GM19395 (cell line): ENCODE data around the gene CCDC15.
"Not testable (repeated sequence)": the region's sequence is repeated elsewhere in the genome, so short reads cannot be mapped to it uniquely, and the experiment has no call there.

ENCODE experiments used
- ATAC-seq: cut with Tn5 transposase; IDR thresholded peaks from one replicate; pipeline ENCODE4 v1.9.1; 2021; ENCODE audit warnings: mild to moderate bottlenecking, moderate library complexity; ENCODE audit not compliant: unreplicated experiment

The CCDC15 gene

GRCh38 chr11:125079878-125080530, 126.0 kb downstream of the CCDC15 start:
- ATAC-seq: no peak

GRCh38 chr11:125080531-125080911, 126.5 kb downstream of the CCDC15 start:
- no peak for ATAC-seq

DNA sequence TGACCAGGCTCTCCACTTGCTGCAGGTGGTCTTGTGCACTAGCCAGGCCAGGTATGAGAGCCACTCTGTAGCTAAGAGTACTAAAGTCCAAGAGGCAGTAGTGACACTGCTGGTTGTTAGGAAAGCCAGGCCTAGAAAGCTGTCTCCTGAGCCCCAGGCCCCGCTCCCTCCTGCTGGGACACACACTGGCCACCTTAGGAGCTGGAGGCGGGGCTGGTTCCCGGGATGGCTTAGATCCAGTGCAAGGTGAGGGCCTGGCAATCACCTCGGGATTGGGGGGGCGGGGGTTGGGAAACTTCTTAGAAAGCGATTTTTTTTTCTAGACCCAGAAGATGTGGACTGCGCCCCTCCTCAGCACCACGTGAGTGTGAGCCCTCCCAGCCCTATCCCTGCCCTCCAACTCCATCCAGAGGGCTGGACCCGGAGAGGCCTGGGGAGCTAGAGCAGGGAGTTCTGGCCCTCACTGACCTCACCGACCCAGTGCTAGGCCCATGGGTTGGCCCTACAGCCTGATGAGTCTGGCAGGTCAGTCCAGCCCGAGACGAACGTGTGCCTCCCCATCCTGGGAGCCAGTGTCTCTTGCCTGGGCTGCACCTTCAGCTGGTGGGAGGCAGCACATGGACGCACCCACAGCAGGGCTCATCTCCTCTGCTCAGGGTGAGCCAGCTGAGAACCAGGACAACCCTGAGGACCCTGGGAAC, 127.2 kb downstream of the CCDC15 start:
- no peak for ATAC-seq

- ATAC-seq: no peak
Observed at GRCh38 chr11:125082040-125082439, 128.0 kb downstream of the CCDC15 start.

- no peak for ATAC-seq
Observed at GRCh38 chr11:125082611-125083311, 128.8 kb downstream of the CCDC15 start.

- no peak for ATAC-seq
Observed at GRCh38 chr11:125083312-125084056, 129.5 kb downstream of the CCDC15 start.

- ATAC-seq: no peak
Observed at GRCh38 chr11:125084057-125084416, 130.0 kb downstream of the CCDC15 start.

DNA sequence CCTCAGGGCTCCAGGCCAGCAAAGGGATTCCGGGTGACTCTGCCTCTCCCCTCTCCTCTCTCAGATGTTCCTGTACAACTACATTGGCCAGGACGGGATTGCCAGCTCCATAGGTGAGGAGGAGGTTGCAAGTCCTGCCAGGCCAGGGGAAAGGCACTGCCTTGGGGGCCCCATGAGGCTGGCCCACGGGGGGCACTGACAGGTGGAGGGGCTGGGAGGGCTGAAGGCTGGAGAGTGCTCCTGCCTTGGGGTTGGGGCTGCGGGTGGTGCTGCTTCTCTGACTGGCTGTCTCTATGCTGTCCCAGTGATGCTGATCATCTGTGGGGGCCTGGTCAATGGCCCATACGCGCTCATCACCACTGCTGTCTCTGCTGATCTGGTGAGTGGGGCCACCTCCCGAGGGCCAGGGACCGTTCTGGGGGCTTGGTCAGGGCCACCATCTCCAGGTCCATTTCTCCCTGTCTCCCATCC, 130.8 kb downstream of the CCDC15 start:
- no peak for ATAC-seq

DNA sequence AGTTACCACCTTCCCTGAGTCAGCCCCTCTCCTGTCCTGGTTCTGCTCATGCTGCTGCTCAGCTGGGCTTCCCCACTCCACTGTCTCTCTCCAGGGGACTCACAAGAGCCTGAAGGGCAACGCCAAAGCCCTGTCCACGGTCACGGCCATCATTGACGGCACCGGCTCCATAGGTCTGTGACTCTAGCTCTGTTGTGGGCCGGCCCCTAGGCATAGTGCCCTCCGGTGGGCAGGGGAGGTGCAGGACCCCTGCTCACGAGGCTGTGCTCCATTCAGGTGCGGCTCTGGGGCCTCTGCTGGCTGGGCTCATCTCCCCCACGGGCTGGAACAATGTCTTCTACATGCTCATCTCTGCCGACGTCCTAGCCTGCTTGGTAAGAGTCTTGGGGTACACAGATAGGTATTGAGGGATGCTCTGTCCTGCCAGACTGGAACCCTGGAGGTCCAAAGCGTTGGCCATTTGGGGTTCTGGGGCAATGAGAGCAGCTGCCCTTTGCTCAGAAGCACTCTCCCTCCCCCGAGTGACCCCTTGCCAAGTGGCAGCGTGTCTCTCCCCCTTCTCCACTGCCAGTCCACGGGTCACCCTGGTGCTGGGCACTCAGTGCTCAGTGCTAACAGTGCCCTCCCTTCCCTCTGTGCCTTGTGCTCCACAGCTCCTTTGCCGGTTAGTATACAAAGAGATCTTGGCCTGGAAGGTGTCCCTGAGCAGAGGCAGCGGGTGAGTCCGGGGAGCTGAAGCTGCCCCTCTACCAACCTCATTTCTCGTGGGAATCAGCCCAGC, 131.5 kb downstream of the CCDC15 start:
- no peak for ATAC-seq

- ATAC-seq: no peak
Observed at GRCh38 chr11:125086633-125087296, 132.8 kb downstream of the CCDC15 start.

DNA sequence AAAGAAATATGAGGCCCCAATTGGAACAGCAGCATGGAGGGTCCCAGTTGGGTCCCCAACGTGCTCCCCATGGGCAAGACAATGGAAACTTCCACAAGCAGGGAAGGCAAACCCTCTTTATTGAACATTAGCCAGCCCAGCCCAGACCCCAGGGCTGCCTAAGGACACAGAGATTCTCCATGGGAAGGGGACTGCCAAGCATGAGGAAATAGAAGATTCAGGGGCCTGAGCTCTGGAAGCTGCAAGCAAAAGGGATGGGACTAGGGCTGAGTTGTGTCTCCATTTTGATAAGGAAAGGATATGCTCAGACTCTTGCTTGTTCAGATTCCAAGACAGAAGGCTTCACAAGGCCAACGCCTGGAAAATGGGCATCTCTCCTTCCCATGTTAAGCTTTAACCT, 134.1 kb downstream of the CCDC15 start:
- no peak for ATAC-seq

DNA sequence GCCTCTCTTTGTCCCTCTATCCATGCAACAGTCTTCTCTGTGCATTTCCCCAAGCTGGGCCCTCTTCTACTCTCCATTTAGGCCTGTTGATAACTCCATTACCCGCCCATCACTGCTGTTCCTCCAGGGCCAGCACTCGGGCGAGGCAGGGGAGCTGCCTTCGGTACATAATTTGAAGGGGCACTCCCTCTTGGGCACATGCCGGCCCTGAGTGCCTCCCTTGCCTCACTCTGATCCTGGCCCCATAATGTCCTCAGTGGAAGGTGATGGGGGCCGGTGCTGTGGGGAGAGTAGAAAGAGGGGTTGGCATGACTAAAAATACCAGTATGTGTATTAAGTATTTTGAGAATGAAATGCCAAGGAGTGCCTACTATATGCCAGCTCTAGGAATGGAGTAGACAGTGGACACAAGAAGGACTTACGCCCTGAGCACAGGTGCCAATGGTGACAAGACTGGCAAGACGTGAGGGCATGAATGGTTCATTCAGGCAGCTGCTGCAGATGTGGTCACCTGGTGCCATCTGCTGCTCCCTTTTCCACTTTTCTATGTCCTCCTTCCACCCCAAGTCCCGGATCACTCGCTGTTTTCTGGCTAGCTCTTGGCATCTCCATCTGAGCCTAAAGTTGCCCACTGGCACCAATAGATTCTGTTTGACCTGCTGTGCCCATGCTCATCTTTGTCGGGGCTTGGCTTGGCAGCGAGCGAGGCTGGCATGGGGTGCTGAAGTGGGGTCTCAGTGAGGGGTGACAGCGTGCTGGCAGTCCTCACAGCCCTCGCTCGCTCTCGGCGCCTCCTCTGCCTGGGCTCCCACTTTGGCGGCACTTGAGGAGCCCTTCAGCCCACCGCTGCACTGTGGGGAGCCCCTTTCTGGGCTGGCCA, 134.8 kb downstream of the CCDC15 start:
- ATAC-seq: no peak

DNA sequence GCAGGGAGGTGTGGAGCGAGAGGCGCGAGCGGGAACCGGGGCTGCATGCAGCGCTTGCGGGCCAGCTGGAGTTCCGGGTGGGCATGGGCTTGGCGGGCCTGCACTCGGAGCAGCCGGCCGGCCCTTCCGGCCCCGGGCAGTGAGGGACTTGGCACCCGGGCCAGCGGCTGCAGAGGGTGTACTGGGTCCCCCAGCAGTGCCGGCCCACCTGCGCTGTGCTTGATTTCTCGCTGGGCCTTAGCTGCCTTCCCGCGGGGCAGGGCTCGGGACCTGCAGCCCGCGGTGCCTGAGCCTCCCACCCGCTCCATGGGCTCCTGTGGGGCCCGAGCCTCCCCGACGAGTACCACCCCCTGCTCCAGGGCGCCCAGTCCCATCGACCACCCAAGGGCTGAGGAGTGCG, 135.5 kb downstream of the CCDC15 start:
- not testable (repeated sequence) for ATAC-seq

DNA sequence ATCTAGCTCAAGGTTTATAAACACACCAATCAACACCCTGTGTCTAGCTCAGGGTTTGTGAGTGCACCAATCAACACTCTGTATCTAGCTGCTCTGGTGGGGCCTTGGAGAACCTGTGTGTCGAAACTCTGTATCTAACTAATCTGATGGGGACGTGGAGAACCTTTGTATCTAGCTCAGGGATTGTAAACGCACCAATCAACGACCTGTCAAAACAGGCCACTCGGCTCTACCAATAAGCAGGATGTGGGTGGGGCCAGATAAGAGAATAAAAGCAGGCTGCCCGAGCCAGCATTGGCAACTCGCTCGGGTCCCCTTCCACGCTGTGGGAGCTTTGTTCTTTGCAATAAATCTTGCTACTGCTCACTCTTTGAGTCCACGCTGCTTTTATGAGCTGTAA, 136.1 kb downstream of the CCDC15 start:
- not testable (repeated sequence) for ATAC-seq

DNA sequence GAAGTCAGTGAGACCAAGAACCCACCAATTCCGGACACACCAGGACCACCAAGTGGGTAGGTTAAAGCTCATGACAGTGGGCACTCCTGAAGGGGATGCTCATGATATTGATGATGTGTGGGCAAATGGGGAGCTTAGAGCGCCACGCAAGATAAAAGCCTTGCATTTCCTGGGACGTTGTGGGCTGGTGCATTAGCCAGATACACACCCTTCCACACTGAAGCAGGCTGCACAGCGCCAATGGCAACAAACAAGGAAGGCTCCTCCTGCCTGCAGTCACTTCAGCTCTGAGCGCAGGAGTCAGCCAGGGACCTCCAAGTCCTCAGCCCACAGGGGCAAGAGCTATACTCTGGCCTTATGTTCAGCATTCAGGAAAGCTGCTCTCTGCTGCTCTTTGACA, 136.8 kb downstream of the CCDC15 start:
- no peak for ATAC-seq
